Ovary (tissue), 3 donors: ENCODE data around the gene SEMA4D.

ENCODE experiments used
- EP300 ChIP-seq: sonication (generic); formaldehyde crosslinking; IDR thresholded peaks from one replicate; pipeline ENCODE4 v1.6.1; 2017; ENCODE audit warnings: antibody characterized with exemption
- POLR2A ChIP-seq: fragments of 450-650 bp; IDR thresholded peaks from one replicate; pipeline ENCODE4 v1.6.1; 2017; ENCODE audit warnings: antibody characterized with exemption, mild to moderate bottlenecking, moderate library complexity
- TF ChIP-seq, protein P1 (sequence below), 3 donors: fragments of 450-650 bp in 2 of 3; fragments of 200-600 bp in 1 of 3; IDR thresholded peaks; one replicate each; pipeline versions ENCODE4 v1.5.1 to v1.8.0; 2016 to 2022; ENCODE audit warnings: antibody characterized with exemption in 3 of 3, mild to moderate bottlenecking in 1 of 3
- donor health status: DM: no; HTN: no; CAD: no.

DNA sequence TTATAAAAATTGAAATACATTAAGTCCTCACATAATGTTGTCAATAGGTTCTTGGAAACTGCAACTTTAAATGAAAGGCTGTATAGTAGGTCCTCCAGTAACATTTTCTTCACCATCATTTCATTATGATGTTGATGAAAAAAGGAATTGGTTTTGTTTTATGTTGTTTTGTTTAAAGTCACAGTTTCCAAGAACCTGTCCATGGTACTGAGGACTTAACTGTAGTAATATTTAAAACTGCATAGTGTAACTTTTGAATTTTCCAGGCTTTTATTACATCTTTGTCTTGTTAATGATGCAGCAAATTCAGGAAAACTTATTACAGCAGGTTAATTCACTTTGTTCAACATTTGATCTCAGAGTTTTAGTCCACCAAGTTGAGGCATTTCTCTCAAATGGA, 168.0 kb downstream of the SEMA4D start:
- TF ChIP-seq, protein P1, sequence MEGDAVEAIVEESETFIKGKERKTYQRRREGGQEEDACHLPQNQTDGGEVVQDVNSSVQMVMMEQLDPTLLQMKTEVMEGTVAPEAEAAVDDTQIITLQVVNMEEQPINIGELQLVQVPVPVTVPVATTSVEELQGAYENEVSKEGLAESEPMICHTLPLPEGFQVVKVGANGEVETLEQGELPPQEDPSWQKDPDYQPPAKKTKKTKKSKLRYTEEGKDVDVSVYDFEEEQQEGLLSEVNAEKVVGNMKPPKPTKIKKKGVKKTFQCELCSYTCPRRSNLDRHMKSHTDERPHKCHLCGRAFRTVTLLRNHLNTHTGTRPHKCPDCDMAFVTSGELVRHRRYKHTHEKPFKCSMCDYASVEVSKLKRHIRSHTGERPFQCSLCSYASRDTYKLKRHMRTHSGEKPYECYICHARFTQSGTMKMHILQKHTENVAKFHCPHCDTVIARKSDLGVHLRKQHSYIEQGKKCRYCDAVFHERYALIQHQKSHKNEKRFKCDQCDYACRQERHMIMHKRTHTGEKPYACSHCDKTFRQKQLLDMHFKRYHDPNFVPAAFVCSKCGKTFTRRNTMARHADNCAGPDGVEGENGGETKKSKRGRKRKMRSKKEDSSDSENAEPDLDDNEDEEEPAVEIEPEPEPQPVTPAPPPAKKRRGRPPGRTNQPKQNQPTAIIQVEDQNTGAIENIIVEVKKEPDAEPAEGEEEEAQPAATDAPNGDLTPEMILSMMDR (IDR thresholded peaks at IDR 0.05): no peak
- no peak for TF ChIP-seq POLR2A
- TF ChIP-seq EP300: no peak
